ENCODE results near the gene YKT6.
"Not testable (repeated sequence)": the region's sequence is repeated elsewhere in the genome, so short reads cannot be mapped to it uniquely, and the experiment has no call there.

The YKT6 gene

GRCh38 chr7:44194069-44194468, 6.7 kb upstream of the YKT6 start:
- no peak for DNase-seq

DNA sequence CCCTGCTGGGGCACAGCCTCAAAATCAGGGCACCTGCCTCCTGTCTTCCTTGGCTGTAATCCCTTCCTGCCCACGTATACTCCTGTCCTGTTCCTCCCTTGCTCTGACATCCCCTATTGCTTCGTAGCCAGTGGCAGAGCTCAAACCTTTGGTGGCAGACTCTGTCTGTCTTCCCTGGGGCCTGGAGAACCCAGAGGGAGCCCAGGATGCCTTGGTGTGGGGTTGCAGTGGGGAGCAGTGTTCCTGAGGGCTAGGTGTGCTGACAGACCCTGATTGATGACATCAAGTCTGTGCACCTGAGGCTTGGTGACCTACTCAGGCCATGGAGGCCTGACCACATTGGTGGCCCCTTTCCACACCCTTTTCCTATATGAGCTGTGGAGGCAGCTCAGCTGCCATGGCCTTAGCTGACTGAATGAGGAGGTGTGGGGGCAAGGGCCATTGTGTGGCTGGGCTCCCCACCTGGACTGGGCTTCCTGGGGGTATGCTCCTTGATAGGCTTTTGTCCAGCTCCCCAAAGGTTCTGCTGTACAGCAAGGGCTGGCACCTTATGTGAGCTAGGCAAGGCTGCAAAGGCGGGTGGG, 6.1 kb upstream of the YKT6 start:
- no peak for DNase-seq

- DNase-seq, result no peak
These were observed 4.9 kb upstream of the YKT6 start for GRCh38 chr7:44195889-44196288.

DNA sequence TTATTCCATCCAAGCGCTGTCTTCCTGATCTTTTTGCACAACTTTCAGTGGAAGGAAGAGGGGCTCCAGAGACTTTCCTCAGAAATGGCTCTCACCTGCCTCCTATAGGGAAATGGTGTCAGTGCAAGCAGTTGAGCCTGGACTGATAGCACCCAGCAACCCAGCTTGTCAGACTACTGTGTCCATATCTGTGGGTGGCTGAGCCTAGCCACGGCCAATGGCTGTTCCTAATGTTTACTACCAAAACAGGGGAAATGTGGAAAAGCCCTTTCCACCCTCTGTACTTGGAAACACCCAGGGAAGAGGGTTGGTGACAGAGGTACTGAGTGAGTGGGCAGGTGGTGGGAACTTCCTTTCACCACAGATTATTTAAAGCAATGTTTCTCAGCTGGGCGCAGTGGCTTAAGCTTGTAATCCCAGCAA, 4.3 kb upstream of the YKT6 start:
- no peak for DNase-seq

- DNase-seq, result no peak
These were observed 3.3 kb upstream of the YKT6 start for GRCh38 chr7:44197474-44197873.

DNA sequence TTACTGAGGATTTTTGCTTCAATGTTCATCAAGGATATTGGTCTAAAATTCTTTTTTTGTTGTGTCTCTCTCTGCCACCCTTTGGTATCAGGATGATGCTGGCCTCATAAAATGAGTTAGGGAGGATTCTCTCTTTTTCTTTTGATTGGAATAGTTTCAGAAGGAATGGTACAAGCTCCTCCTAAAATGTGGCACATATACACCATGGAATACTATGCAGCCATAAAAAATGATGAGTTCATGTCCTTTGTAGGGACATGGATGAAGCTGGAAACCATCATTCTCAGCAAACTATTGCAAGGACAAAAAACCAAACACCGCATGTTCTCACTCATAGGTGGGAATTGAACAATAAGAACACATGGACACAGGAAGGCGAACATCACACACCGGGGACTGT, 615 bp upstream of the YKT6 start:
- DNase-seq, result not testable (repeated sequence)

DNA sequence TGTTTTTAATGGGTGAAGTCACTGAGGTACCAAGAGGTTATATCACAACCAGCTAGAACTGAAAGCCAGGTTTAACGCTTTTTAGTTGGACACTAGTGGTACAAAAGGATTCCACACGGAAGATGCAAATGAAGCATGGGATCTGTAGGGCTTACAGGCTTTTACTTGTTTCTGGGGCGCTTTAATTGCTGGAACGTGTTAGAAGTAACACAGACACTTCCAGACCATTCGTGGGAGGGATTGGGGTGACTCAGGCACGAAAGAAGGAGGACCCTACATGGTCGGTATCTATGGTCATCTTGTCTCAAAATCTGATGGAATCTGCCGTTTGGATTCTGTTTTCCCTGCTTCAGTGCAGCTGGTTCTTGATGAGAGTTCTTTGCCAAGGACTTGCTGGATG, 1.0 kb downstream of the YKT6 start:
- DNase-seq, result no peak

DNA sequence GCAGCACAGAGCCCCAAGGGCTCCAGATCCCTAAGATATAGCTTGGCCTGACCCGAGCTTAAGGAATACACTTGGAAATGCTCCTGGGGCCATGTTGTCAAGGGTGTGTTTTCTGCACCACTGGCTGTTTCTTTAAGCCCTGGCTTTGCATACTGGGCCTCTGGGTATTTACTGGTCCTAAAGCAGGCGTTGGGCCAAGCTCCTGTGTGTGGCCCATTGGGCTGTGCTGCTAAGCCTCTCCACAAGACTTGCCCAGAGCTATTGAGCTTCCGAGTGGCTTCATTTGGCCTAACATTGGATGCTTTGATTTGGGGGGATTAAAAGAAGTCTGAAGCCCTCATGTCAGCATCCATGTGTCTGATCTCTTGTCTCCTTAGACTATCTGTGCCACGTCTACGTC, 5.2 kb downstream of the YKT6 start:
- no peak for DNase-seq

DNA sequence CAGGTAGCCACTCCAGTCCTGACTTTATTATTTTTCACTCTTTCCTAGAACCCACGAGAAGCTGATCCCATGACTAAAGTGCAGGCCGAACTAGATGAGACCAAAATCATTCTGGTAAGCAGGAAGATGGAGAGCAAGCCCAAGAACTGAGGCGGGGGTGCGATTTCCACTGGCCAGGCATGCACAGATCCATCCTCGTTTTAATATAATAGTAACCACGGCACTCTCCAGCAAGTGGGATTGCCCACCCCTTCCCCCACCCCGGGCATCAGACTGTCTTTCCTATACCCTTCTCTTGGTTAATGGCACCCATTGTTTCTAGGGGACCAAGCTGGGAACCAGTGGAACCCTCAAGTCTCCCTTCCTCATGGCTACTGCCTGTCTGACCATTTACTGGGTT, 7.3 kb downstream of the YKT6 start:
- DNase-seq, result no peak

DNA sequence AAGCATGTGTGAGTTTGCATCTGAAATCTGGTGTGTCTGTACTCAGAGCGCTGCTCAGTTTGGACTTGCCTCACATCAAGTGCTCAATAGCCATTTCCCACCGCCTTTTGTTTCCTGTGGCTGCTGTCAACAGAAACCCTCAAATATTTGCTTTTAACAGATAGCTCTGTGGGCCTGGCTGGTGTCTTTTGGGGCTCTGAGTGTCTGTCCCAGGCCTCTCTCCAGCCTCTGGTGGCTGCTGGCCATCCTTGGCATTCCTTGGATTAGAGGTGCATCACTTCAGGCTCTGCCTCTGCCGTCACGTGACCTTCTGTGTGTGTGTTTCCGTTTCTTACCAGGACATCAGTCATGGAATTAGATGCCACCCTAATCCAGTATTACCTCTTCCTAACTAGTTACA, 9.3 kb downstream of the YKT6 start:
- no peak for DNase-seq

- DNase-seq, result no peak
These were observed 10.4 kb downstream of the YKT6 start for GRCh38 chr7:44211126-44211675.

- no peak for DNase-seq
These were observed 11.2 kb downstream of the YKT6 start for GRCh38 chr7:44212018-44212417.

DNA sequence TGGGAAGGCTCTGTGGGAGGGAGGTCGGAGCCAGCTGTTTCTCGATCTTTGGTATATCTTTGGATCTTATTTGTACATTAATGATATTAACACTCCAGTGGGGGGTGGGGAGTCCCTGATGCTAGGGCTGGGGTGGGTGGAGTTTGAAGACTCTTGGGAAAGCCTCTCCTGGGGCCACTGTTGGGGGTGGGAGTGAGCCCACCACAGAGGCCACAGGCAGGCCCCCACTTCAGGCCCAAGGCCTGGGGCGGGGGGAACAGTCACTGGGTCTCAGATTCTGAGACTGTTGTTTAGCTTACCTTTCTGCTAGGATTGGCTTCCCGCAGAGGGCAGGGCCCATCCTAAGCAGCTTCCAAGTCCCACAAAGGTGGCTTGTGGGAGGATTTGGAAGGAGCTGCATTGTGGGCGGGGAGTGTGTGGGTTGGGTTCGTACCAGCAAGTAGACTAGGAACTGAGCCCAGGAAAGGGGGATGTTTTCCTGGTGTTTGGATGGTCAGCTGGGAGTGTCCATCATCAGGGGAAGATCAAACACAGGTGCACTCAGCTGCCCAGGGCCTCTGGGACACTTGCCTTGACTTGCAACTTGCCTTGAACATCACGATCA, 11.9 kb downstream of the YKT6 start:
- no peak for DNase-seq

GRCh38 chr7:44213206-44213876, 12.6 kb downstream of the YKT6 start:
- DNase-seq, result no peak

- DNase-seq, result no peak
These were observed 13.2 kb downstream of the YKT6 start for GRCh38 chr7:44213877-44214388.

DNA sequence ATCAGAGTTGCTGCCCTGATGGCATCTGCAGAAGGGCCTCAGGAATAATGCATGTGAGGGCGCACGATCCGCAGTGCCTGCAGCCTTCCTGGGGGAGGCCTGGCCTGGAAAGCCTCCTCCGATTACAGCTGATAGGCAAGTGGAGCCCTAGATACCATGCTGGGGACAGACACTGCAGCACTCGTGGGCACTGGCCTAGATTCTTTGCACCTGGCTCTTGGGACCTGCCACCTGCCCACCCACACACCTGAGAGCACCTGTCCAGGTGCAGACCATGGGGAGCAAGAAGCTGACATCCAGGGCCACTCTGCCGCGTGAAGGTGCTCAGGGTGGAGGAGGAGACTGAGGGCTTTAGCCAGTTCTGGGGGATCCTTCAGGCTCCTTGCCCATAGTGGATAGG, 14.8 kb downstream of the YKT6 start:
- no peak for DNase-seq

DNA sequence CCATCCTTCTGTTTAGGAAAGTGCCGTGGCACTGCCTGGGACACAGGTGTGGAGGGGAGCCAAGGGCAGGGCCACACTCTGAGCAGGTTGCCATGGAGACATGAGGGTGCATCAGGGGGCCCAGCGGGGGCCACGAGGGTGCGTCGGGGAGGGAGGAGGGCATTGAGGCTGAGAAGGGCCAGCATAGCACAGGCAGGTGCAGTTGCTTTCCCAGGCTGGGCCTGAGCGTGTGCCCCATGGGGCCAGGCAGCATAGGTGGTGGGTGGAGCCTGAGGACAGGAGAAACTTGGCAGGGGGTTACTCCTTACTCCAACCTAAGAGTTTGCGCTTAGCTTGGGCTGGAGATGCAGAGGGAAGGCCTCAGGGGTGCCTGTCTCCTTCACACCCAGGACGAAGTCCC, 15.2 kb downstream of the YKT6 start:
- DNase-seq, result no peak

GRCh38 chr7:44216521-44217222, 15.9 kb downstream of the YKT6 start:
- no peak for DNase-seq

GRCh38 chr7:44217223-44217714, 16.5 kb downstream of the YKT6 start:
- no peak for DNase-seq

DNA sequence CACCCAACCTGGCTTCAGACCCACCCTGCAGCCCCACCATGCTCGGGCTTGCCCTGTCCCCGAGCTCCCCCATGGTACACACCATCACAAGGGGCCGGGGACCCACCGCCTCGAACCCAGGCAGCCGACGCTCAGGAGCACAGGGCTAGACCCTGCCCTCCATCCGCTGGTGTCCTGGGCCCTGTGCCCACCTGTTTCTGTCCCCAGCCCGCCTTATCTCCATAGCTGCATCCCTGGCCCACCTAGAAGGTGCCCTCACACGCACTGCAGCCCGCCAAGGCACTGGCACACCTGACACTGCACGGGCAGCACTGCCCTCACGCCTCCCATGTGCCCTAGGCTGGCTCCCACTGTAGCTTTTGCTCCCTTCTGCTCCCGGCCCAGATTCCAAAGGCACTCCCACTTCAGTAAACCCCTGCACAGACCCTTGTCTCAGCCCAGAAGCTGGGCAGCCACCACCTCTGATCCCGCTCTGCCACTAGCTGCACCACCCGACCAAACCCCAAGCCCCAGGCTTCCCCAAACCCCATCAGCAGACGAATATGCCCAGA, 17.1 kb downstream of the YKT6 start:
- DNase-seq, result no peak

DNA sequence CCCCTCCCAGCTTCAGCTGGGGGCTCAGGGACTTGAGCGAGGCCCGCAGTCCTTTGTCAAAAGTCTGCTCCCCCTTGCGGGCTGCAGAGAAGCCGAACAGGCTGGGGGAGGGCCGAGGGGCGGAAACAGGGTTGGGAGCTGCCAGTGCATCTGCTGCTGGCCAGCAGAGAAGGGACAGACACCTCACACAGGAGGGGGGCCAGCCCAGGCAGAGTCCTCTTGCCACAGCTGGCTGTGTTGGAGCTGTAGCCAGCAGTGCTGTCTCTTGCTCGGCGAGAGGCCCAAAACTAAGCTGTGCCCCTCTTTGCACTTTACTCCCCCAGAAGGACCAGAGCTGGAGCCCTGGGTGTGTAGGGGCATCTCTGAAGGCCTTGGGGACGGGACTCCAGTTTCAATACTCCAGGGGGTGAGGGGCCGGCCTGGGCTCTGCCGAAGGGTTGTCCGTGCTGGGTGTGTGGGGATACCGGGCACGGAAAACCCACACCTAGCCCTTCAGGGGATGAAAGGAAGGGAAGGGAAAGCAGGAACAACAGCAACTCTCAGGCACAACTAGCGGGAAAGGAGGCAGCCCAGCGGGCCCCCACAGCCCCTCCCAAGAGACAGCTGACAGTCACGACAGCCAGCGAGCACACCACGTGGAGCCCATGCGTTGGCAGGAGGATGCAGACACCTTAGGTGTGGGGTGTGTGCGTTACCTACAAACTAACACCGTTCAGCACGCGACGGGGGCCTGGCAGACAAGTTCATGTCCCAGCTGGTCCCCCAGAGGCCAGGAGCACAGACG, 17.8 kb downstream of the YKT6 start:
- no peak for DNase-seq

Measured in activated gamma-delta T cell (primary cell).